ENCODE results near the gene CPT2.

Gene CPT2

DNA sequence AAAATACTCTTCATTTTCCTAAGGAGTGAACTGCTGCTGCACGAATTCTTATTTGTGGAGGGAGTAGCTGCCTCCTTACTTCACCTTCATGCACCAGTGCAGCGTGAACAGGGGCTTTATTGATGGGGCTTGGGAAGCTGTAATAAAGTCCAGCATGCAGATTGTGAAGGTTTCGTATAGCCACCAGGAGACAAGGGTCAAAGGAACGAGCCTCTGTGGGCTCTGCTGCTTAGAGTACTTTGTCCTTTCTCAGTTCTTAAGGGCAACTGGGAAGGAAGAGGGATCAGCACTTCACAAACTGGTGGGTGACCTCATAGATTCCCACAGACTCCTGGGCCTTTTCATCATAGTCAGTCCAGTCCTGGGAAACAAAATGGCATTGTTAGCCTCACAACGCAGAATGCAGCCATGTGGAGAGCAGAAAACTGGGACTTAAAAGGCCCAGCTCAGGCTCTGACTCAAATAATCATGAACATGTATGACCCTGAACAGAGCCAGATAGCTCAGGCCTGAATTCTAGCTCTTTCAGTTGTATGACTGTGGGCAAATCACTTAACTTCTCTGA, 17.8 kb downstream of the CPT2 start:
- DNase-seq (ENCODE audit: low read depth in 1 of 2, low spot score in 1 of 2) = no peak

GRCh38 chr1:53218201-53218600, 21.6 kb downstream of the CPT2 start:
- DNase-seq (ENCODE audit: low read depth in 1 of 2, low spot score in 1 of 2) = no peak

- DNase-seq (ENCODE audit: low read depth in 1 of 2, low spot score in 1 of 2) = no peak
These were observed 23.1 kb downstream of the CPT2 start for GRCh38 chr1:53219711-53220110.

DNA sequence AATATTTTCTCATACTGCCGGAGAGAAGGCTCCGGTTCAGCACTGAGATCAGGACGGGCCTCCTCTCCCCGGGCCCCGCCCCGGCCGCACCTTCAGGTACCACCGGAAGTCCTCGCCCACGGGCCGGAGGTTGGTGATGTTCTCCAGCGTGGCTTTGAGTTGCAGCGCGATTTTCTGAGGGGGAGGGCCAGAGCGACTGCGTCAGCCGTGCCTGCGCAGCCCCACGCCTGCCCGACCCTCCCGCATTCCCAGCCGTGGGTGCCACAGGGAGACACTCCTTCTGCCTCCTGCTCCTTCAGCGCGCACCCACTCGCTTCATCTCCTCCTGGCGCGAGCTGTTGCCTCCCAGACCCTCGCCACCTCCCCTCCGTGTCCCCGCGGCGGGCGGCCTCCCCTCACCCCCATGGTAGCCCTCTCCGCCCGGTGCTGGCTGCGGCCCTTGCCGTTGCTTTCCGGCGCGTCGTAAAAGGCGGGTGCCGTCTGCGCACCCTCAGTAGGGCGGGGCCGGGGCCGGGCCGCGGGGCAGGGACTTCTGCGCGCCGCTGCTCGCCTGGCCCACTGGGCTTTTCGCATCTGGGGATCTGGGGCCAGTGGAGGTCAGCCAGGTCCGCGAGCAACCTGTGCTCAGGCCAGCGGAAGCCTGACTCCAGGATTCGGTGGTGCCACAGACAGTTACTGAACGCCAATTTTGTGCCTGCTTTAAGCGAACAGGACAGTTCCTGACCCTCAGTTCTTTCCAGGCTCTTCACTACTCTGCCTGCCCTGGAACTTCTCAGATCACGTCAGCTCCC, 23.7 kb downstream of the CPT2 start, which contains the start of gene CZIB:
CZIB (minus strand) TSS at position 464 of the 791 bp plus-strand sequence; CDS start at position 405, 59 bp downstream.
- peak; percentile 82 to 88 for DNase-seq (ENCODE audit: low read depth in 1 of 2, low spot score in 1 of 2)

GRCh38 chr1:53220962-53221286, 24.3 kb downstream of the CPT2 start:
- DNase-seq (ENCODE audit: low read depth in 1 of 2, low spot score in 1 of 2) = no peak

- no peak for DNase-seq (ENCODE audit: low read depth in 1 of 2, low spot score in 1 of 2)
These were observed 41.0 kb downstream of the CPT2 start for GRCh38 chr1:53237638-53238037.

GRCh38 chr1:53238197-53239155, 41.9 kb downstream of the CPT2 start, which contains the start of gene MAGOH:
Gene MAGOH (minus strand): TSS chr1:53238518. CDS start chr1:53238448, 70 bp downstream.
- DNase-seq (ENCODE audit: low read depth in 1 of 2, low spot score in 1 of 2) = peak; percentile 90 to 91

GRCh38 chr1:53241828-53242227, 45.2 kb downstream of the CPT2 start:
- no peak for DNase-seq (ENCODE audit: low read depth in 1 of 2, low spot score in 1 of 2)

DNA sequence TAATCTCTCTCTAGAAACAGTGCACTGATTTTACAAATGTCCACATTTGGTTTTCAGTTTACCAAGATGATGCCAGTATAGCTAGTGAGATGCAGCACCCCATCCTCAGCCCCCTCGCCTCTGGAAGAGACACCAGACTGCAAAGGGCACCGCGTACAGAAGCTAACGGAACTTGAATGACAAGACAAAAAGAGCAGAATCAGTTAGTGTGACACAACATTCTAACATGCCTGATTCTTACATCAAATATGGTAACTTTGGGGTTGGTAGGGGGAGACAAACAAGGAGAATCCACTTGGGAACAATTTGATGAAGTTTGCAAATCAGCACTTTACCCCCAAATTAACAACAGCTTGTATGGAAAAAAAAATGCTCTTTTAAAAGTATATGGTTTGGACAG, 45.8 kb downstream of the CPT2 start:
- DNase-seq (ENCODE audit: low read depth in 1 of 2, low spot score in 1 of 2) = no peak

DNA sequence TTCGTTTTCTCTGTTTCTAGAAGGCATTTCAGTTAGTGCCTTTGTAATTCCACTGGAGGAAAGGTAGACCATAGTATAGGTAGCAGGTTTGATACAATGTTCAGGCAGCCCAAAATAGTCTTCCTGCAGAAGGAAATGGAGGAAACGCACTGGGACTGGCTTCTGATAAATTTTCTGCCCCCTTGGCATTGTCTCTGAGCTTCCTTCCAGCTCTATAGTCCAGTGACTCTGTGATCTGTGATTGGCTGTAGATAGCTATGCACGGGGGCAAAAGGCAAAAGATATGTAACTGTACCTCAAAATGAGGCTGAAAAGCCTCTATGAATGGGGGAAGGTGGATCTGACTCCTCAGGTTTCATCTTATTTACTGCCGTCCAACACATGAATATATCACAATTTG, 47.5 kb downstream of the CPT2 start:
- no peak for DNase-seq (ENCODE audit: low read depth in 1 of 2, low spot score in 1 of 2)

- no peak for DNase-seq (ENCODE audit: low read depth in 1 of 2, low spot score in 1 of 2)
These were observed 49.9 kb downstream of the CPT2 start for GRCh38 chr1:53246261-53247134.

DNA sequence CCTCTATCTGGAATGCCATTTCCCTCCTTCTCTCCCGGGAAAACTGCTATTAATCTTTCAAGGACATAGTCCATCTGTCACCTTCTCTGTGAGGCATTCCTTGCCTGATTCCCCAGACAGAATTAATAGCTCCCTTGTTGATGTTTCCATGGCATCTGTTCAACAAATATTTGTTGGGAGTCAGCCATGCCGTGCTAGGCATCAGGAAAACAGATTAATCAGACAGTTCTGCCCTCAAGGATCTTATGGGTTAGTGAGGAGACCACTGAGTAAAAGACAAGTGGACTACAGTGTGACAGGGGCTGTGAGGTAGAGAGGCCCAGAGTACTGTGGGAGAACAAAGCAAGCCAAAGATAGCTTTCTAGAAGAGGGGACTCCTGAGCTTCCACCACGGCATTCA, 53.1 kb downstream of the CPT2 start:
- DNase-seq (ENCODE audit: low read depth in 1 of 2, low spot score in 1 of 2) = no peak

GRCh38 chr1:53250325-53250724, 53.7 kb downstream of the CPT2 start:
- DNase-seq (ENCODE audit: low read depth in 1 of 2, low spot score in 1 of 2) = no peak

- no peak for DNase-seq (ENCODE audit: low read depth in 1 of 2, low spot score in 1 of 2)
These were observed 57.5 kb downstream of the CPT2 start for GRCh38 chr1:53254011-53254640.

DNA sequence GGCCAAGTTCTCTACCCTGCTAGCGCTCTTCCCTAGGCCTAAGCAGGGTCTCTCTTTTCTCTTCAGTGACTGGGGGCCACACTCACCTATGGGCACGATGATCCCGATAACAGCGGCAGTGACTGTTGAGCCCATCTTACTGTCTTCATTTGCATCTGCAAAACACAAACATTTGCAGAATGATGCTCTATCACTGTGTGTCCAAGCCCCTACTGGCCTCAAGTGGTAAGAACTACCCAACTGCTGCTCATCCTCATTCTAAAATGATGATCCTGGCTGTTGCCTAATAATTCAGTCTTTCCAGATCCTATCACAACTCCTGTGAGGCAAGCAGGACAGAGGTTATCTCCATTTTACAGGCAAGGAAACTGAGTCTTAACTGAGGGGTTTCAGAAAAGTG, 58.4 kb downstream of the CPT2 start:
- DNase-seq (ENCODE audit: low read depth in 1 of 2, low spot score in 1 of 2) = no peak

GRCh38 chr1:53256511-53257453, 60.2 kb downstream of the CPT2 start:
- DNase-seq (ENCODE audit: low read depth in 1 of 2, low spot score in 1 of 2) = no peak

DNA sequence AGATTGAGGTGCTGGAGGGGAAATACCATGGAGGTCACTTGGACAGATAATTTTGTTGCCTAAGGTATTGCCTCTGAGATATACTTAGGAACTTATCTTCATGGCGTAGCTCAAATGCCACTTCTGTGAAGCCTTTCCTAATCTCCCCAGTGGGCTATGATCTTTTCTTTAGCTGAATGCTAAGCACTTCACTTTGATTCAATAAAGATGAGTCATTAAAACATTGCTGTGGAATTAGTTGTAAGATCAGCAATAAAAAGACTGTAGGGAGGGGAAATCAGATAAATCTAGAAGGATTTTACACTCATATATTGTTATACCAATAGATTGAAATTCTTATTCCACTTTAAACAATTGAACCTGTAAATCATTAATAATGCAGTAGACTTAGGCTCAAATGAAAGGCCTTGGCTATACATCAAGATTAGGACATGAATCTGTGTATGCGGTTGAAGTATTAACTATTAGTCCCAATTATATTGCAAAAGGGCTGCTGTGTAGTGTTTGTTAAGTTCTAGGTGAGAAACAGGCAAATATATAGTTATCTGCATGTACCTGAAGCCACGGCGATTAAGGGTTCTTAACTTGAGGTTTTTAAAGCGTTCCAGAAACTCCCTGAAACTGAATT, 60.9 kb downstream of the CPT2 start:
- DNase-seq (ENCODE audit: low read depth in 1 of 2, low spot score in 1 of 2) = no peak

GRCh38 chr1:53258216-53258615, 61.6 kb downstream of the CPT2 start:
- no peak for DNase-seq (ENCODE audit: low read depth in 1 of 2, low spot score in 1 of 2)

DNA sequence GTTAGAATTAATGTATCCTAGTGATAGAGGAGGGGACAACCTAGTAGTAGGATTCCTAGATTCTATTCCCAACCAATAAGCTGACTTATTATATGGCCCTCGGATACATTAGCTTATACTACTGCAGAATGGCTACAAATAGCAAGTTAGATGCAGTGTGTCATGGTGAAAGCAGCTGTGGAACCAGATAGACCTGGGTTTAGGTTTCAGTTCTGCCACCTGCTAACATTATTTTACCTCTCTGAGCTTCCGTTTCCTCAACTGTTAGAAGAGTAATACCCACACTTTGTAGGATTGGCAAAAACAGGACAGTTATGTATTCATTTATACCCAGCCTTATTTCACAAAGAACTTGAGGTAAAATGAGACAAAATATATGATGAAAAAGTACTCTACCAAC, 63.3 kb downstream of the CPT2 start:
- no peak for DNase-seq (ENCODE audit: low read depth in 1 of 2, low spot score in 1 of 2)
